K562 (cell line): ENCODE data around the gene CD82. TPM values are rescaled to one million over a fixed set of nuclear protein-coding genes. Genes with fewer than 3 reads are reported as not detected.

Experiments used
- CEBPB ChIP-seq: fragments of 450-650 bp; IDR thresholded peaks from 2 replicates; pipeline ENCODE4 v1.6.1; 2016; ENCODE audit warnings: missing genetic modification characterization, missing compliant biosample characterization
- CHD4 ChIP-seq: fragments of 200-600 bp; sonication (generic); IDR thresholded peaks from 3 replicates; pipeline ENCODE4 v1.6.1; 2012; ENCODE audit warnings: low read depth, mild to moderate bottlenecking, mixed read lengths, low read length, inconsistent platforms; ENCODE audit not compliant: insufficient read depth, insufficient replicate concordance, poor library complexity, severe bottlenecking
- CREBBP ChIP-seq: IDR thresholded peaks from one replicate; pipeline ENCODE4 v1.6.1; 2012; ENCODE audit warnings: low read depth, mild to moderate bottlenecking, control low read depth, inconsistent platforms, low read length
- ESRRA ChIP-seq: fragments of 450-650 bp; IDR thresholded peaks from 2 replicates; pipeline ENCODE4 v1.6.1; 2014; ENCODE audit warnings: low read depth, mild to moderate bottlenecking, moderate library complexity, borderline replicate concordance
- HLTF ChIP-seq: fragments of 450-650 bp; IDR thresholded peaks from 2 replicates; pipeline ENCODE4 v1.6.1; 2016
- L3MBTL2 ChIP-seq: fragments of 450-650 bp; IDR thresholded peaks from 2 replicates; pipeline ENCODE4 v1.6.1; 2016; ENCODE audit warnings: mild to moderate bottlenecking, moderate library complexity
- MAZ ChIP-seq, 2 experiments: fragments of 450-650 bp in 1 of 2; sonication (generic) in 1 of 2; formaldehyde crosslinking; IDR thresholded peaks in 1 of 2; conservative IDR thresholded peaks in 1 of 2; 2 replicates each; pipeline versions ENCODE4 v1.4.0 to v1.5.0; 2020; ENCODE audit warnings: mild to moderate bottlenecking in 1 of 2, missing genetic modification reagents in 1 of 2
- MTA2 ChIP-seq: fragments of 450-650 bp; IDR thresholded peaks from 2 replicates; pipeline ENCODE4 v1.6.1; 2016; ENCODE audit warnings: low read depth
- MYBL2 ChIP-seq, 2 experiments: fragments of 450-650 bp in 1 of 2; sonication (generic) in 1 of 2; formaldehyde crosslinking in 1 of 2; IDR thresholded peaks; 2 replicates each; pipeline versions ENCODE4 v1.6.1 to v1.8.1; 2017 to 2022; ENCODE audit warnings: borderline replicate concordance in 1 of 2, inconsistent platforms in 1 of 2, low read depth in 1 of 2, mild to moderate bottlenecking in 1 of 2, missing genetic modification reagents in 1 of 2, moderate library complexity in 1 of 2
- NUFIP1 ChIP-seq: fragments of 450-650 bp; IDR thresholded peaks from 2 replicates; pipeline ENCODE4 v1.6.1; 2018; ENCODE audit not compliant: partially characterized antibody
- PHF20 ChIP-seq: fragments of 450-650 bp; IDR thresholded peaks from 2 replicates; pipeline ENCODE4 v1.6.1; 2018; ENCODE audit not compliant: partially characterized antibody
- RBM17 ChIP-seq: fragments of 200-400 bp; formaldehyde crosslinking; IDR thresholded peaks from 2 replicates; pipeline ENCODE4 v1.6.1; 2017; ENCODE audit warnings: low read depth, mild to moderate bottlenecking, low read length, borderline replicate concordance
- SETDB1 ChIP-seq: IDR thresholded peaks from one replicate; pipeline ENCODE4 v1.6.1; 2012; ENCODE audit warnings: low read length, control low read depth, inconsistent platforms
- SOX6 ChIP-seq: fragments of 450-650 bp; IDR thresholded peaks from 2 replicates; pipeline ENCODE4 v1.6.1; 2014; ENCODE audit warnings: mild to moderate bottlenecking
- TGIF2 ChIP-seq: sonication (generic); formaldehyde crosslinking; IDR thresholded peaks from 2 replicates; pipeline ENCODE4 v1.8.1; 2022; ENCODE audit warnings: mild to moderate bottlenecking, missing genetic modification reagents, moderate library complexity
- YBX1 ChIP-seq: fragments of 450-650 bp; IDR thresholded peaks from 2 replicates; pipeline ENCODE4 v1.7.1; 2016; ENCODE audit warnings: mild to moderate bottlenecking
- ZBTB1 ChIP-seq: sonication (generic); formaldehyde crosslinking; IDR thresholded peaks from 2 replicates; pipeline ENCODE4 v1.8.1; 2023; ENCODE audit warnings: missing genetic modification reagents, low read depth, mild to moderate bottlenecking, borderline replicate concordance
- ZC3H8 ChIP-seq: fragments of 450-650 bp; IDR thresholded peaks from 2 replicates; pipeline ENCODE4 v1.6.1; 2017
- ZFP30 ChIP-seq: fragments of 250-450 bp; sonication (Bioruptor Pico); IDR thresholded peaks from 2 replicates; pipeline ENCODE4 v1.8.0; 2022; ENCODE audit warnings: moderate library complexity, mild to moderate bottlenecking, inconsistent platforms, borderline replicate concordance
- ZNF3 ChIP-seq: fragments of 250-450 bp; sonication (Bioruptor Pico); IDR thresholded peaks from 2 replicates; pipeline ENCODE4 v1.5.0; 2021; ENCODE audit warnings: mild to moderate bottlenecking, moderate library complexity
- polyA plus RNA-seq, 8 experiments: library from polyadenylated mRNA; depleted of rRNA in 4 of 8; stranded (reverse) in 5 of 8; unstranded in 3 of 8; fragments of >200 nt; fragmentation: Nextera tagmentation in 2 of 8; fragmentation: Illumina TruSeq in 1 of 8; extraction: Ambion mirVana in 2 of 8; extraction: Trizol in 1 of 8; gene quantifications; 2 replicates each; pipeline versions ENCODE4 v1.2.1 to v1.2.3, GENCODE V29; 2011 to 2014; ENCODE audit warnings: inconsistent platforms in 1 of 8, missing spikeins in 1 of 8
- total RNA-seq, 7 experiments: library from RNA; depleted of rRNA in 6 of 7; stranded (reverse); fragments of >200 nt in 6 of 7; fragmentation: Illumina TruSeq in 2 of 7; extraction: Trizol in 2 of 7; gene quantifications; 2 replicates each; pipeline versions ENCODE4 v1.2.1 to v1.2.3, GENCODE V29; 2011 to 2021; ENCODE audit warnings: low replicate concordance in 1 of 7
- TF ChIP-seq, protein P1 (sequence below): fragments of 250-450 bp; sonication (Bioruptor Pico); IDR thresholded peaks from 2 replicates; pipeline ENCODE4 v1.4.0; 2020; ENCODE audit warnings: mild to moderate bottlenecking, moderate library complexity, borderline replicate concordance
- TF ChIP-seq, protein P2 (sequence below): fragments of 450-650 bp; IDR thresholded peaks from 2 replicates; pipeline ENCODE4 v1.6.1; 2018; ENCODE audit not compliant: partially characterized antibody
- TF ChIP-seq, protein P3 (sequence below): fragments of 200-800 bp; sonication (Bioruptor generic); IDR thresholded peaks from 2 replicates; pipeline ENCODE4 v1.6.1; 2017; ENCODE audit warnings: missing genetic modification characterization, missing compliant biosample characterization

The CD82 gene
- total and polyA plus RNA-seq, 9 of the 15 experiments (the other 6 are each of a cell fraction or from before 2014, with no cell fraction given): 0.27 to 9.4 (median 3.0) TPM

DNA sequence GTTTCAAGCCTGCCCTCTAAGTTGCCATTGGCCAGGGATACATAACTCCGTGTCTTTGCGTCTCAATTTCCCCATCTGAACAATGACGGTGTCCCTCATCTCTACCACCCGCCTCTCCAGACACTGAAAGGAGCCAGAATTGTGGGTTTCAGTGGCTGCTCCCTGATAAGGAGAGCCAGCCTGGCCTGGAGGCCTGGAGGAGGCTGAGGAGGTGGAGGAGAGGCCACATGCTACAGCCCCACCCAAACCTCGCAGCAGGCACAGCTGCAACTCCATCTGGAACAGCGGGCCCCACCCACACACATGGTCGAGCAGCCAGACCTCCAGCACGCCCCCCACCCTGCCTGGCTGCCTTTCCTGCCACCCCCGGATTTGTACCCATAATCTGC, 34.4 kb upstream of the CD82 start (continued):
- TF ChIP-seq CHD4: no peak
- no peak for TF ChIP-seq ZBTB1 (CRISPR knock-in tag)
- peak; percentile 65 for TF ChIP-seq MTA2
- TF ChIP-seq, protein P1, sequence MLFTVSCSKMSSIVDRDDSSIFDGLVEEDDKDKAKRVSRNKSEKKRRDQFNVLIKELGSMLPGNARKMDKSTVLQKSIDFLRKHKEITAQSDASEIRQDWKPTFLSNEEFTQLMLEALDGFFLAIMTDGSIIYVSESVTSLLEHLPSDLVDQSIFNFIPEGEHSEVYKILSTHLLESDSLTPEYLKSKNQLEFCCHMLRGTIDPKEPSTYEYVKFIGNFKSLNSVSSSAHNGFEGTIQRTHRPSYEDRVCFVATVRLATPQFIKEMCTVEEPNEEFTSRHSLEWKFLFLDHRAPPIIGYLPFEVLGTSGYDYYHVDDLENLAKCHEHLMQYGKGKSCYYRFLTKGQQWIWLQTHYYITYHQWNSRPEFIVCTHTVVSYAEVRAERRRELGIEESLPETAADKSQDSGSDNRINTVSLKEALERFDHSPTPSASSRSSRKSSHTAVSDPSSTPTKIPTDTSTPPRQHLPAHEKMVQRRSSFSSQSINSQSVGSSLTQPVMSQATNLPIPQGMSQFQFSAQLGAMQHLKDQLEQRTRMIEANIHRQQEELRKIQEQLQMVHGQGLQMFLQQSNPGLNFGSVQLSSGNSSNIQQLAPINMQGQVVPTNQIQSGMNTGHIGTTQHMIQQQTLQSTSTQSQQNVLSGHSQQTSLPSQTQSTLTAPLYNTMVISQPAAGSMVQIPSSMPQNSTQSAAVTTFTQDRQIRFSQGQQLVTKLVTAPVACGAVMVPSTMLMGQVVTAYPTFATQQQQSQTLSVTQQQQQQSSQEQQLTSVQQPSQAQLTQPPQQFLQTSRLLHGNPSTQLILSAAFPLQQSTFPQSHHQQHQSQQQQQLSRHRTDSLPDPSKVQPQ: peak; percentile 7; the same call in 1 of the 2 replicates
- TF ChIP-seq, protein P2, sequence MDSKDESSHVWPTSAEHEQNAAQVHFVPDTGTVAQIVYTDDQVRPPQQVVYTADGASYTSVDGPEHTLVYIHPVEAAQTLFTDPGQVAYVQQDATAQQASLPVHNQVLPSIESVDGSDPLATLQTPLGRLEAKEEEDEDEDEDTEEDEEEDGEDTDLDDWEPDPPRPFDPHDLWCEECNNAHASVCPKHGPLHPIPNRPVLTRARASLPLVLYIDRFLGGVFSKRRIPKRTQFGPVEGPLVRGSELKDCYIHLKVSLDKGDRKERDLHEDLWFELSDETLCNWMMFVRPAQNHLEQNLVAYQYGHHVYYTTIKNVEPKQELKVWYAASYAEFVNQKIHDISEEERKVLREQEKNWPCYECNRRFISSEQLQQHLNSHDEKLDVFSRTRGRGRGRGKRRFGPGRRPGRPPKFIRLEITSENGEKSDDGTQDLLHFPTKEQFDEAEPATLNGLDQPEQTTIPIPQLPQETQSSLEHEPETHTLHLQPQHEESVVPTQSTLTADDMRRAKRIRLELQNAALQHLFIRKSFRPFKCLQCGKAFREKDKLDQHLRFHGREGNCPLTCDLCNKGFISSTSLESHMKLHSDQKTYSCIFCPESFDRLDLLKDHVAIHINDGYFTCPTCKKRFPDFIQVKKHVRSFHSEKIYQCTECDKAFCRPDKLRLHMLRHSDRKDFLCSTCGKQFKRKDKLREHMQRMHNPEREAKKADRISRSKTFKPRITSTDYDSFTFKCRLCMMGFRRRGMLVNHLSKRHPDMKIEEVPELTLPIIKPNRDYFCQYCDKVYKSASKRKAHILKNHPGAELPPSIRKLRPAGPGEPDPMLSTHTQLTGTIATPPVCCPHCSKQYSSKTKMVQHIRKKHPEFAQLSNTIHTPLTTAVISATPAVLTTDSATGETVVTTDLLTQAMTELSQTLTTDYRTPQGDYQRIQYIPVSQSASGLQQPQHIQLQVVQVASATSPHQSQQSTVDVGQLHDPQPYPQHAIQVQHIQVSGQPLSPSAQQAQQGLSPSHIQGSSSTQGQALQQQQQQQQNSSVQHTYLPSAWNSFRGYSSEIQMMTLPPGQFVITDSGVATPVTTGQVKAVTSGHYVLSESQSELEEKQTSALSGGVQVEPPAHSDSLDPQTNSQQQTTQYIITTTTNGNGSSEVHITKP: no peak
- TF ChIP-seq PHF20: no peak
- peak; percentile 68 for TF ChIP-seq SOX6
- no peak for TF ChIP-seq NUFIP1
- peak; percentile 65 to 73 for TF ChIP-seq MAZ (CRISPR knock-in tag; conservative IDR thresholded peaks at IDR 0.05 in 1 of 2, IDR thresholded peaks at IDR 0.05 in 1 of 2)
- no peak for TF ChIP-seq ZC3H8
- TF ChIP-seq ZNF3 (CRISPR knock-in tag): no peak
- TF ChIP-seq YBX1: no peak
- no peak for TF ChIP-seq ZFP30
- peak; percentile 87 for TF ChIP-seq L3MBTL2
- no peak for TF ChIP-seq CEBPB (tag)
- no peak for TF ChIP-seq RBM17
- TF ChIP-seq SETDB1: no peak
- TF ChIP-seq, protein P3, sequence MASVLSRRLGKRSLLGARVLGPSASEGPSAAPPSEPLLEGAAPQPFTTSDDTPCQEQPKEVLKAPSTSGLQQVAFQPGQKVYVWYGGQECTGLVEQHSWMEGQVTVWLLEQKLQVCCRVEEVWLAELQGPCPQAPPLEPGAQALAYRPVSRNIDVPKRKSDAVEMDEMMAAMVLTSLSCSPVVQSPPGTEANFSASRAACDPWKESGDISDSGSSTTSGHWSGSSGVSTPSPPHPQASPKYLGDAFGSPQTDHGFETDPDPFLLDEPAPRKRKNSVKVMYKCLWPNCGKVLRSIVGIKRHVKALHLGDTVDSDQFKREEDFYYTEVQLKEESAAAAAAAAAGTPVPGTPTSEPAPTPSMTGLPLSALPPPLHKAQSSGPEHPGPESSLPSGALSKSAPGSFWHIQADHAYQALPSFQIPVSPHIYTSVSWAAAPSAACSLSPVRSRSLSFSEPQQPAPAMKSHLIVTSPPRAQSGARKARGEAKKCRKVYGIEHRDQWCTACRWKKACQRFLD (CRISPR knock-in tag): peak; percentile 96
- 0 out of 2 replicates have a peak, but pooled peaks have one; percentile 30 for TF ChIP-seq HLTF
- no peak for TF ChIP-seq TGIF2 (CRISPR knock-in tag)
- no peak for TF ChIP-seq ESRRA
- no peak; the same call in 1 of the 2 replicates for TF ChIP-seq MYBL2 (IDR thresholded peaks at IDR 0.05; ENCODE audit: low read depth)
- TF ChIP-seq MYBL2 (CRISPR knock-in tag; IDR thresholded peaks at IDR 0.05; ENCODE audit: borderline replicate concordance): no peak
- TF ChIP-seq CREBBP: no peak
